H1 (cell line): ENCODE measurements around the gene RGPD3. TPM values are rescaled to one million over a fixed set of nuclear protein-coding genes. Genes with fewer than 3 reads are reported as not detected.

Experiments
- CTCF ChIA-PET: fragments of 300-600 bp; sonication (Branson Sonifier 250); formaldehyde crosslinking; loops from one replicate; lab custom pipeline; 2021; ENCODE audit not compliant: partially characterized antibody; lab: Charles Lee
- POLR2A ChIA-PET: fragments of 300-600 bp; sonication (Branson Sonifier 250); formaldehyde crosslinking; loops from one replicate; lab custom pipeline; 2021; ENCODE audit warnings: inconsistent platforms; ENCODE audit not compliant: partially characterized antibody; lab: Charles Lee
- DNase-seq, 2 experiments: peaks; one replicate each; pipeline versions ENCODE4 v3.0.0 to v3.0.0-alpha.2; 2010 to 2022; ENCODE audit warnings: low spot score in 2 of 2, low read depth in 1 of 2, mixed read lengths in 1 of 2
- FAIRE-seq: peaks from 2 replicates; lab custom pipeline; 2011; peaks lifted over from hg19 to GRCh38; lab: Jason Lieb, UNC
- H2AFZ ChIP-seq: 2 replicates; pipeline ENCODE4 v1.8.1; 2012; ENCODE audit warnings: low read length, inconsistent platforms
- H2AK5ac ChIP-seq: 2 replicates; pipeline ENCODE4 v1.6.1; 2013; ENCODE audit warnings: low read depth, low read length
- H2BK120ac ChIP-seq: replicated peaks from 2 replicates; pipeline ENCODE3; 2013; ENCODE audit warnings: low read depth, low read length, inconsistent platforms
- H2BK12ac ChIP-seq: 2 replicates; pipeline ENCODE4 v1.6.1; 2013; ENCODE audit warnings: low read depth, low read length
- H2BK15ac ChIP-seq: 2 replicates; pipeline ENCODE4 v1.6.1; 2013; ENCODE audit warnings: low read length
- H2BK20ac ChIP-seq: 2 replicates; pipeline ENCODE4 v1.6.1; 2013; ENCODE audit warnings: low read length
- H2BK5ac ChIP-seq: 2 replicates; pipeline ENCODE4 v1.6.1; 2013; ENCODE audit warnings: low read depth, low read length
- H3K14ac ChIP-seq: 2 replicates; pipeline ENCODE4 v1.6.1; 2013; ENCODE audit warnings: inconsistent platforms; ENCODE audit not compliant: insufficient read length
- H3K18ac ChIP-seq: 2 replicates; pipeline ENCODE4 v1.6.1; 2013; ENCODE audit warnings: low read length; ENCODE audit errors: extremely low read depth
- H3K23ac ChIP-seq: 2 replicates; pipeline ENCODE4 v1.6.1; 2013; ENCODE audit warnings: inconsistent platforms; ENCODE audit not compliant: insufficient read length
- H3K23me2 ChIP-seq: 2 replicates; pipeline ENCODE4 v1.6.1; 2013; ENCODE audit warnings: low read depth, low read length
- H3K27ac ChIP-seq: 2 replicates; pipeline ENCODE4 v1.6.1; 2011; ENCODE audit warnings: low read depth, low read length, inconsistent platforms
- H3K27me3 ChIP-seq, 4 experiments: replicated peaks in 1 of 4; 1 replicate in 1 of 4; 2 replicates in 3 of 4; pipeline versions ENCODE4 v1.6.1 to v1.8.1; 2011 to 2013; ENCODE audit warnings: low read length in 3 of 4, mild to moderate bottlenecking in 3 of 4, inconsistent platforms in 2 of 4, mixed read lengths in 2 of 4, moderate library complexity in 1 of 4; ENCODE audit not compliant: control insufficient read depth in 3 of 4, insufficient read depth in 3 of 4; ENCODE audit errors: extremely low read depth in 1 of 4
- H3K36me3 ChIP-seq, 4 experiments: 2 replicates each; pipeline versions ENCODE4 v1.6.1 to v1.8.1; 2011 to 2013; ENCODE audit warnings: mild to moderate bottlenecking in 4 of 4, low read length in 3 of 4, moderate library complexity in 2 of 4, control low read depth in 1 of 4, inconsistent platforms in 1 of 4; ENCODE audit not compliant: insufficient read depth in 4 of 4, control insufficient read depth in 2 of 4
- H3K4ac ChIP-seq: replicated peaks from 2 replicates; pipeline ENCODE3; 2013; ENCODE audit warnings: low read length, low read depth, mixed read lengths, inconsistent platforms; ENCODE audit not compliant: insufficient read length
- H3K4me1 ChIP-seq, 4 experiments: replicated peaks in 1 of 4; 1 replicate in 1 of 4; 2 replicates in 3 of 4; pipeline versions ENCODE4 v1.6.1 to v1.8.1; 2011 to 2013; ENCODE audit warnings: low read length in 3 of 4, inconsistent platforms in 2 of 4, mixed read lengths in 1 of 4; ENCODE audit not compliant: insufficient read depth in 4 of 4, control insufficient read depth in 3 of 4
- H3K4me2 ChIP-seq, 2 experiments: 2 replicates each; pipeline versions ENCODE4 v1.6.1 to v1.8.1; 2011 to 2013; ENCODE audit warnings: low read depth in 2 of 2, low read length in 2 of 2, control low read depth in 1 of 2, inconsistent platforms in 1 of 2, mild to moderate bottlenecking in 1 of 2; ENCODE audit not compliant: insufficient read depth in 1 of 2
- H3K4me3 ChIP-seq, 4 experiments: fragments of 200-600, 300-600 bp in 1 of 4; sonication (generic), shearing (Covaris generic), sonication (Bioruptor Twin) in 1 of 4; 2 replicates each; pipeline versions ENCODE4 v1.5.1 to v1.8.1; 2011 to 2016; ENCODE audit warnings: low read length in 4 of 4, low read depth in 3 of 4, control low read depth in 2 of 4, inconsistent platforms in 2 of 4, mild to moderate bottlenecking in 2 of 4, mixed read lengths in 1 of 4, moderate library complexity in 1 of 4; ENCODE audit not compliant: insufficient read depth in 2 of 4; ENCODE audit errors: extremely low read depth in 1 of 4
- H3K56ac ChIP-seq: replicated peaks from 2 replicates; pipeline ENCODE3; 2013; ENCODE audit warnings: low read depth, mild to moderate bottlenecking, mixed read lengths, low read length, inconsistent platforms; ENCODE audit not compliant: insufficient read length
- H3K79me1 ChIP-seq: 2 replicates; pipeline ENCODE4 v1.6.1; 2013; ENCODE audit warnings: low read depth, low read length, control low read depth
- H3K79me2 ChIP-seq, 2 experiments: 2 replicates each; pipeline versions ENCODE4 v1.6.1 to v1.8.1; 2012 to 2013; ENCODE audit warnings: low read length in 2 of 2, mild to moderate bottlenecking in 2 of 2, inconsistent platforms in 1 of 2; ENCODE audit not compliant: insufficient read depth in 2 of 2, control insufficient read depth in 1 of 2
- H3K9ac ChIP-seq, 4 experiments: replicated peaks in 1 of 4; 1 replicate in 1 of 4; 2 replicates in 3 of 4; pipeline versions ENCODE4 v1.6.1 to v1.8.1; 2011 to 2013; ENCODE audit warnings: low read depth in 3 of 4, low read length in 3 of 4, control low read depth in 2 of 4, mild to moderate bottlenecking in 2 of 4, moderate library complexity in 2 of 4, inconsistent platforms in 1 of 4; ENCODE audit errors: extremely low read depth in 1 of 4
- H3K9me3 ChIP-seq, 2 experiments: 2 replicates each; pipeline versions ENCODE4 v1.6.1 to v1.8.1; 2012 to 2013; ENCODE audit warnings: mild to moderate bottlenecking in 2 of 2, moderate library complexity in 2 of 2, control low read depth in 1 of 2, inconsistent platforms in 1 of 2, low read depth in 1 of 2, low read length in 1 of 2, mixed read lengths in 1 of 2; ENCODE audit not compliant: insufficient read depth in 2 of 2
- H4K20me1 ChIP-seq, 2 experiments: replicated peaks in 1 of 2; 2 replicates each; pipeline versions ENCODE3 to v1.8.1; 2011 to 2013; ENCODE audit warnings: inconsistent platforms in 2 of 2, low read length in 2 of 2, mild to moderate bottlenecking in 1 of 2; ENCODE audit not compliant: insufficient read depth in 2 of 2, control insufficient read depth in 1 of 2
- H4K5ac ChIP-seq: 2 replicates; pipeline ENCODE4 v1.6.1; 2013; ENCODE audit warnings: low read length, low read depth, mixed read lengths, inconsistent platforms; ENCODE audit not compliant: insufficient read length
- H4K8ac ChIP-seq: 2 replicates; pipeline ENCODE4 v1.8.0; 2013; ENCODE audit warnings: mild to moderate bottlenecking, moderate library complexity, low read length, inconsistent platforms; ENCODE audit not compliant: insufficient read depth; ENCODE audit errors: extremely low read depth
- H4K91ac ChIP-seq: replicated peaks from 2 replicates; pipeline ENCODE3; 2013; ENCODE audit warnings: low read length, mixed read lengths, inconsistent platforms; ENCODE audit not compliant: insufficient read length
- BACH1 ChIP-seq: IDR thresholded peaks from 2 replicates; pipeline ENCODE4 v1.6.1; 2012; ENCODE audit warnings: low read length, improper control_type of control experiment
- CBX8 ChIP-seq: fragments of 300-800, 300-1000 bp; sonication (generic); IDR thresholded peaks from 2 replicates; pipeline ENCODE4 v1.7.1; 2016; ENCODE audit warnings: low read depth, low read length, borderline replicate concordance
- NRF1 ChIP-seq: IDR thresholded peaks from 2 replicates; pipeline ENCODE4 v1.6.1; 2011; ENCODE audit warnings: mild to moderate bottlenecking, low read depth, low read length, improper control_type of control experiment
- PHF8 ChIP-seq: fragments of 200-600 bp; sonication (generic); conservative IDR thresholded peaks from 2 replicates; pipeline ENCODE4 v1.7.1; 2012; ENCODE audit warnings: low read depth, mild to moderate bottlenecking, inconsistent platforms, low read length, moderate library complexity
- SP4 ChIP-seq: IDR thresholded peaks from 2 replicates; pipeline ENCODE4 v1.6.1; 2012; ENCODE audit warnings: low read length, inconsistent platforms
- WGBS, 2 experiments: shearing (Covaris generic) in 1 of 2; methylation state at CpG; one replicate each; pipeline versions ENCODE4 v1.1.6 to v1.1.7; 2013 to 2015; ENCODE audit warnings: low lambda C conversion rate in 2 of 2, mixed read lengths in 2 of 2, inconsistent platforms in 1 of 2, low coverage in 1 of 2, missing lambda C conversion rate in 1 of 2; ENCODE audit not compliant: insufficient replicate concordance in 2 of 2, insufficient coverage in 1 of 2, insufficient read length in 1 of 2; ENCODE audit errors: extremely low coverage in 1 of 2, missing lambda C conversion rate in 1 of 2; 5-methylcytosine and 5-hydroxymethylcytosine counted together
- polyA plus RNA-seq, 7 experiments: library from polyadenylated mRNA; depleted of rRNA in 3 of 7; stranded (reverse) in 5 of 7; unstranded in 2 of 7; fragments of >200 nt in 5 of 7; fragments of 200-250 nt in 2 of 7; gene quantifications; 1 replicate in 5 of 7; 2 replicates in 1 of 7; 4 replicates in 1 of 7; pipeline versions ENCODE4 v1.2.1 to v1.2.3, GENCODE V29; 2011 to 2013; ENCODE audit warnings: missing spikeins in 2 of 7, mixed read lengths in 2 of 7
- total RNA-seq: library from RNA; stranded (reverse); fragmentation: NEBNext Ultra II Directional; extraction: Animal tissue kit (Norgen Biotek cat#: 25700); gene quantifications from 2 replicates; pipeline ENCODE4 v1.2.1, GENCODE V29; 2021
- TF ChIP-seq, protein P1 (sequence below): IDR thresholded peaks from 2 replicates; pipeline ENCODE4 v1.6.1; 2012; ENCODE audit warnings: inconsistent platforms

The RGPD3 gene
- total and polyA plus RNA-seq, 2 of the 8 experiments (the other 6 are each of a cell fraction or from before 2014, with no cell fraction given): 0.08 to 0.17 TPM

DNA sequence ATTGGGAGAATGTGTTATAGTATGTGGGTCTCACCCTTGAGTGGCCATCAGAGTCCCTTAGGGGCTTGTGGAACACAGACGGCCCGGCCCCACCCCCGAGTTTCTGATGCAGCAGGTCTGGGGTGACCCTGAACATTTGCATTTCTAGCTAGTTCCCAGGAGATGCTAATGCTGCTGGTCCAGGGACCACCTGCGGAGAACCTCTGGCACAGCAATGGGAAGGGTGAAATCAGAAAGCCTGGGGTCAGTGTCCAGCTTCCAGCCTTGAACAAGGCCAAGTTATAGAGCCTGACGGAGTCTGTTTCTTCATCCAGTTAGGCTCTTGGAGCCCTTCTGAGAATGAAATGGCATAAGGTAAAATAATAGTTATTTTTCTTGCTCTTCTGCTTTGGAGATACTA is 126.5 kb downstream of the RGPD3 start:
- no peak for DNase-seq
- H3K18ac ChIP-seq: no peak overlapping the region
- POLR2A ChIA-PET: no interaction called here

More for the DNA sequence above, 126.5 kb downstream of the RGPD3 start:
- H3K9ac ChIP-seq: no peak overlapping the region
- CTCF ChIA-PET: interaction anchor here (1.2 kb wide), 1 partner anchor 9 kb away, joined by 4 read pairs; no protein-coding TSS in a partner anchor
- no peaks in the 10 kb centered on the region for H3K79me1 ChIP-seq
- H3K14ac ChIP-seq: no peak overlapping the region
- TF ChIP-seq PHF8 (no peak), CBX8 (no peak), SP4 (no peak), BACH1 (no peak), NRF1 (no peak)
- TF ChIP-seq, protein P1, sequence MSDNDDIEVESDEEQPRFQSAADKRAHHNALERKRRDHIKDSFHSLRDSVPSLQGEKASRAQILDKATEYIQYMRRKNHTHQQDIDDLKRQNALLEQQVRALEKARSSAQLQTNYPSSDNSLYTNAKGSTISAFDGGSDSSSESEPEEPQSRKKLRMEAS: no peak
- no peak overlapping the region for H2BK12ac ChIP-seq
- H4K91ac ChIP-seq: no peak overlapping the region
- no peak overlapping the region for H3K4ac ChIP-seq
- no peak overlapping the region for H2AK5ac ChIP-seq
- H3K27me3 ChIP-seq: no peaks in the 10 kb centered on the region
- H3K23me2 ChIP-seq: no peaks in the 10 kb centered on the region
- 89% methylated on average over 5 of the region's 5 CpGs; no CpG with 5 or more reads in 1 of the 2 experiments for WGBS, 2 experiments
- no peak overlapping the region for H2BK15ac ChIP-seq
- no peak overlapping the region for H2AFZ ChIP-seq
- no peak overlapping the region for H3K27ac ChIP-seq
- no peak for FAIRE-seq
- no peak overlapping the region for H2BK120ac ChIP-seq
- no peaks in the 10 kb centered on the region for H3K79me2 ChIP-seq
- H4K5ac ChIP-seq: no peak overlapping the region
- H2BK20ac ChIP-seq: no peak overlapping the region
- H3K23ac ChIP-seq: no peak overlapping the region
- H3K9me3 ChIP-seq: no peaks in the 10 kb centered on the region
- H3K36me3 ChIP-seq: no peaks in the 10 kb centered on the region
- no peaks in the 10 kb centered on the region for H4K20me1 ChIP-seq
- no peaks in the 10 kb centered on the region; a peak in 1 of 7 replicates for H3K4me1 ChIP-seq
- H4K8ac ChIP-seq: no peak overlapping the region
- H2BK5ac ChIP-seq: no peak overlapping the region
- no peak overlapping the region for H3K4me3 ChIP-seq
- H3K56ac ChIP-seq: no peak overlapping the region
- H3K4me2 ChIP-seq: no peak overlapping the region
